ENCODE measurements around the gene CAPN14. TPM values are rescaled to one million over a fixed set of nuclear protein-coding genes. Genes with fewer than 3 reads are reported as not detected.
A peak's percentile ranks its signal among the peaks of the same experiment; 100 is the strongest.

Gene CAPN14
- total RNA-seq, 4 donors from 2014 or later = 124 to 316 (median 198) TPM

DNA sequence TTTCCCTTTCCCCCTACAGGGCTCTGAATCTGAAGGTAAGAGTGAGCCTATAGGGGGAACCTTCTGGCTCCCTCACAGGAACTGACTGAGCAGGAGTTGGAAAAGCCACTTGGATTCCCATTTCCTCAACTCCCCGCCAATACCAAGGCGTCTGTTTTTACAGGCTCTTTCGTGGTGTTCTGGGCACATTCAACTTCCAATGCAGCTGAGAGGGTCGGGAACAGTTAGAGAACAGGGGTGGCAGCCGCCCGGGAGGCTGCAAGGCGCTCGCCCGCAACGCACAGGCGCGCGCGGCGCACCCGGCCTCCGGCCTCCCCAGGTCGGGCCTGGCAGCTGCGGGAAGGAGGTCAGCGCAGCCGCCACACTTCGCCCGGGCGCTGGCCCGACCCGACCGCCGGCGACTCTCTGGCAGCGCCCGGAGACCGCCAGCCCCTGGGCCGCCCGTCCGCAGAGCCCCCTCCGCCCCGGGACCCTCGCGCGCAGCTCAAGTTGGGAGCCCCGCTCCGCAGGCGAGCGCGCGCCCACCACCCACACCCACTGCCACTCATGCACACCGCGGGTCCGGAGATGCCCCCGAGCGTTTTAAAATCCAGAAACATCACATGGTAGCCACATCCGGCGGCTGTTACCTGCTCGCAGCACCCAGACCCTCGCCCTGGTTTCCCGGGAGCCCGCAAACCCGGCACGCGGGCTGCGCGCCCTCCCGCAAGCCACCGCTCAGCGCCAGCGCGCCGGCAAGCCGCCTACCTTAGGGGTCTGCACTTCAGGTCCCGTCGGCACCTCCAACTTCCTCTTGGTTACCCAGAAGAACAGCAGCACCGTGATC, 79.9 kb downstream of the CAPN14 start:
- H3K9me3 ChIP-seq = no peaks in the 10 kb centered on the region
- DNase-seq = no peak
- H3K4me3 ChIP-seq = peak overlapping the region; percentile 60 to 70 (median 63)
- 0% methylated on average over 4 to 12 of the region's 72 CpGs for WGBS, 2 donors
- intact Hi-C loops (cut with DNase I) = no loop called here
- peaks cover 8 to 36% (median 11%) of the 10 kb centered on the region in 3 donors for H3K4me1 ChIP-seq
- H3K27ac ChIP-seq = peak overlapping the region in 3 of 4 donors; percentile 51 to 63 (median 59)
- H3K27me3 ChIP-seq = peaks cover 0 to 53% (median 3%) of the 10 kb centered on the region in 4 donors
- H3K36me3 ChIP-seq = no peaks in the 10 kb centered on the region
- TF ChIP-seq, protein P1, sequence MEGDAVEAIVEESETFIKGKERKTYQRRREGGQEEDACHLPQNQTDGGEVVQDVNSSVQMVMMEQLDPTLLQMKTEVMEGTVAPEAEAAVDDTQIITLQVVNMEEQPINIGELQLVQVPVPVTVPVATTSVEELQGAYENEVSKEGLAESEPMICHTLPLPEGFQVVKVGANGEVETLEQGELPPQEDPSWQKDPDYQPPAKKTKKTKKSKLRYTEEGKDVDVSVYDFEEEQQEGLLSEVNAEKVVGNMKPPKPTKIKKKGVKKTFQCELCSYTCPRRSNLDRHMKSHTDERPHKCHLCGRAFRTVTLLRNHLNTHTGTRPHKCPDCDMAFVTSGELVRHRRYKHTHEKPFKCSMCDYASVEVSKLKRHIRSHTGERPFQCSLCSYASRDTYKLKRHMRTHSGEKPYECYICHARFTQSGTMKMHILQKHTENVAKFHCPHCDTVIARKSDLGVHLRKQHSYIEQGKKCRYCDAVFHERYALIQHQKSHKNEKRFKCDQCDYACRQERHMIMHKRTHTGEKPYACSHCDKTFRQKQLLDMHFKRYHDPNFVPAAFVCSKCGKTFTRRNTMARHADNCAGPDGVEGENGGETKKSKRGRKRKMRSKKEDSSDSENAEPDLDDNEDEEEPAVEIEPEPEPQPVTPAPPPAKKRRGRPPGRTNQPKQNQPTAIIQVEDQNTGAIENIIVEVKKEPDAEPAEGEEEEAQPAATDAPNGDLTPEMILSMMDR (IDR thresholded peaks at IDR 0.05) = no peak
- no peak for TF ChIP-seq POLR2A (IDR thresholded peaks at IDR 0.05)

DNA sequence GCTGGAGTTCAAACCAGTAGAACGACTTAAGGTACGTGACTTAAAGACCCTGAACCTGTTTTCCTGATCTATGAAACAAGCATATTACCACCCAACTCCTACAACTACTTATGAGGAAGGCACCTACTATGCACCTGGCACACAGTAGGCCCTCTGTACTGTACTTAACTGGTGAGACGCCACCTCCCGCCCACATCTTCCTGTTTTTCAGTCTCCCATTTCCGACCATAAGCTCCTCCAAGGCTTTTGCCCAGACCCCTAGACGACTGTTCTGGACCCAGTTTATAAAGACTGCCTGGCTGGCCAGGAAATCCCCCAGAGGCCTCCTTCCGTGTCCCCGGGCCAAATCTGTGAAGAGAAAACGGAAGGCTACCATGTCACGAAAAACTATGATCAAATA, 80.6 kb downstream of the CAPN14 start:
- Histone ChIP-seq H3K9me3 (no peaks in the 10 kb centered on the region), H3K4me3 (peak overlapping the region; percentile 60 to 70 (median 63)), H3K4me1 (peaks cover 8 to 36% (median 11%) of the 10 kb centered on the region in 3 donors), H3K27ac (peak overlapping the region in 2 of 4 donors; percentile 59 to 63), H3K36me3 (no peaks in the 10 kb centered on the region), H3K27me3 (peaks cover 0 to 53% (median 3%) of the 10 kb centered on the region in 4 donors)
- 22 to 24% methylated on average over 10 of the region's 10 CpGs for WGBS, 2 donors
- TF ChIP-seq, protein P1 (IDR thresholded peaks at IDR 0.05) = no peak
- TF ChIP-seq POLR2A (IDR thresholded peaks at IDR 0.05) = no peak
- intact Hi-C loops (cut with DNase I) = no loop called here
- no peak for DNase-seq

DNA sequence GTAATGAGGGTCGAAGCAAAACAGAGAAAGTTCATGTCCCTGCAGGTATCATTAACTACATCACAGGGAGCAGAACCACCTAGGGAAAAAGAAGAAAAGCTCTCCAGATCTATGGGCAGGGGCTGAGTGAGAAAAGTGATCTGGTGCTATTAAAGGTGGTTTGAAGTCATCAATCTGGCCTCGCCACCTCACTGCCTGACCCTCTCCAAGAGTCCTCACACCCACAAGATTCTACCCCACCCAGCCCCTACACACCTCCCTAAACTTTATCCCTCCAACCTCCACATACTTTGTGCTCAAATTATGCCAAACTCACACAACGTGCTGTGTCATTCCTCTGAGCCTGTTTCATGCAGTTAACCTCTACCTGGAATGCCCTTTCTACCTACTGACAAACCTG, 81.3 kb downstream of the CAPN14 start:
- TF ChIP-seq, protein P1 (IDR thresholded peaks at IDR 0.05) = no peak
- no peak for TF ChIP-seq POLR2A (IDR thresholded peaks at IDR 0.05)
- H3K9me3 ChIP-seq = no peaks in the 10 kb centered on the region
- no peak overlapping the region for H3K27ac ChIP-seq
- no peak for DNase-seq
- H3K36me3 ChIP-seq = no peaks in the 10 kb centered on the region
- H3K4me1 ChIP-seq = peaks cover 8 to 36% (median 11%) of the 10 kb centered on the region in 3 donors
- peaks cover 0 to 53% (median 3%) of the 10 kb centered on the region in 4 donors for H3K27me3 ChIP-seq
- peak overlapping the region in 1 of 4 donors; percentile 70 for H3K4me3 ChIP-seq
- 41 to 57% methylated on average over 3 of the region's 3 CpGs for WGBS, 2 donors
- intact Hi-C loops (cut with DNase I) = no loop called here

DNA sequence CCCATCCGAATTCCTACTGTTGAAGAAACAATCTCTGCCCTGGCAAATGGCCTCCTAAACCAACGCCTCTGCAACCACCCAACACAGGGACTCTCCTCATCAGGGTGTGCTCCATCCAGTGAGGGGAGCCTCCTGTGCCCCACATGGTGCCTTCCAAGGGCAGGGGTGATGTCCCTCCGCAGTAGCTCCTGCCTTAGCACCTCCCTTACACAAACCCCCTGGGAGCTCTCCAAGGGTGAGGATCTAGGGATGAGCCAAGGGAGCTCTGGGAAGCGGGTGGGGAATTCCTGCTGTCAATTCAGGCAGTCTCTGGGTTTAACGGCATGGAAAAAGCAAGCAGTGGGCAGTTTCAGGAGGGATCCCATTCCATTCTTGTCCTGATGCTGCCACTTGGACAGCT, 82.8 kb downstream of the CAPN14 start:
- Histone ChIP-seq H3K27ac (no peak overlapping the region), H3K27me3 (peaks cover 0 to 52% (median 3%) of the 10 kb centered on the region in 4 donors), H3K4me1 (peaks cover 8 to 36% (median 11%) of the 10 kb centered on the region in 3 donors), H3K9me3 (no peaks in the 10 kb centered on the region), H3K4me3 (no peak overlapping the region), H3K36me3 (no peaks in the 10 kb centered on the region)
- no peak for TF ChIP-seq POLR2A (IDR thresholded peaks at IDR 0.05)
- TF ChIP-seq, protein P1 (IDR thresholded peaks at IDR 0.05) = no peak
- WGBS, 2 donors = 56 to 82% methylated on average over 2 to 4 of the region's 5 CpGs
- no peak for DNase-seq
- intact Hi-C loops (cut with DNase I) = no loop called here

DNA sequence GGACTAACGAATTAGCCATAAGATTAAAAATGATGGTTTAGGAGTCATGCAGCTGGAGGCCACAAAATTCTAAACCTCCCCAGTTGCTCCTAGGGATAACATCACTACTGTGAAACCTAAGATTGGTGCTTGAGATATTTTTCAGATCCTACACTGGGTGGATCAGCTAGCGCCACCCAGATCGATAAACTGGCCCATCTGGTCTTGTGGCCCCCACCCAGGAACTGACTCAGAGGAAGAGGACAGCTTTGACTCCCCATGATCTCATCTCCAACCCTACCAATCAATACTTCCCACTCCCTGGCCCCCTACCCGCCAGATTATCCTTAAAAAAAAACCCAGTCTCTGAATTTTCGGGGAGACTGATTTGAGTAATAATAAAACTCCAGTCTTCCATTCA, 84.5 kb downstream of the CAPN14 start:
- Histone ChIP-seq H3K4me1 (peaks cover 5 to 26% (median 6%) of the 10 kb centered on the region in 3 donors), H3K27me3 (peaks cover 0 to 36% (median 3%) of the 10 kb centered on the region in 4 donors), H3K27ac (no peak overlapping the region), H3K9me3 (no peaks in the 10 kb centered on the region), H3K4me3 (no peak overlapping the region), H3K36me3 (no peaks in the 10 kb centered on the region)
- no peak for DNase-seq
- WGBS, 2 donors = 85 to 88% methylated on average over 4 to 5 of the region's 5 CpGs
- TF ChIP-seq, protein P1 (IDR thresholded peaks at IDR 0.05) = no peak
- no peak for TF ChIP-seq POLR2A (IDR thresholded peaks at IDR 0.05)
- intact Hi-C loops (cut with DNase I) = no loop called here
